HepG2 (cell line): Measurements from ENCODE around the gene MEPCE. TPM values are rescaled to one million over a fixed set of nuclear protein-coding genes. Genes with fewer than 3 reads are reported as not detected.

Source experiments
- DPF2 ChIP-seq: sonication (generic); formaldehyde crosslinking; IDR thresholded peaks from 2 replicates; pipeline ENCODE4 v1.4.0; 2020; ENCODE audit warnings: mild to moderate bottlenecking, low read depth, missing genetic modification reagents, borderline replicate concordance
- FOXA3 ChIP-seq: IDR thresholded peaks from 2 replicates; pipeline ENCODE4 v1.6.1; 2016; ENCODE audit warnings: missing genetic modification reagents, missing compliant biosample characterization
- KLF6 ChIP-seq: IDR thresholded peaks from 2 replicates; pipeline ENCODE4 v1.8.0; 2016; ENCODE audit warnings: missing biosample characterization, missing genetic modification reagents
- ZMYM2 ChIP-seq: sonication (generic); formaldehyde crosslinking; IDR thresholded peaks from 2 replicates; pipeline ENCODE4 v1.8.0; 2022; ENCODE audit warnings: mild to moderate bottlenecking, missing genetic modification reagents
- ZNF12 ChIP-seq: sonication (generic); formaldehyde crosslinking; IDR thresholded peaks from 2 replicates; pipeline ENCODE4 v1.5.0; 2020; ENCODE audit warnings: missing genetic modification reagents
- ZNF138 ChIP-seq: sonication (generic); formaldehyde crosslinking; IDR thresholded peaks from 2 replicates; pipeline ENCODE4 v1.5.0; 2020; ENCODE audit warnings: mild to moderate bottlenecking, low read depth, missing genetic modification reagents
- ZNF326 ChIP-seq: sonication (generic); formaldehyde crosslinking; IDR thresholded peaks from 2 replicates; pipeline ENCODE4 v1.4.0; 2020; ENCODE audit warnings: missing genetic modification reagents, borderline replicate concordance
- ZNF619 ChIP-seq: sonication (generic); formaldehyde crosslinking; IDR thresholded peaks from 2 replicates; pipeline ENCODE4 v1.4.0; 2020; ENCODE audit warnings: mild to moderate bottlenecking, missing genetic modification reagents
- ZNF674 ChIP-seq: sonication (generic); formaldehyde crosslinking; IDR thresholded peaks from 2 replicates; pipeline ENCODE4 v1.5.0; 2020; ENCODE audit warnings: low read depth, mild to moderate bottlenecking, missing genetic modification reagents
- ZNF761 ChIP-seq: sonication (generic); formaldehyde crosslinking; conservative IDR thresholded peaks from 2 replicates; pipeline ENCODE4 v1.4.0; 2020; ENCODE audit warnings: mild to moderate bottlenecking, missing genetic modification reagents
- ZNF879 ChIP-seq: sonication (generic); formaldehyde crosslinking; IDR thresholded peaks from 2 replicates; pipeline ENCODE4 v1.8.1; 2023; ENCODE audit warnings: missing genetic modification reagents
- polyA plus RNA-seq, 8 experiments: library from polyadenylated mRNA; depleted of rRNA in 3 of 8; stranded (reverse) in 7 of 8; unstranded in 1 of 8; fragments of >200 nt; fragmentation: Illumina TruSeq in 4 of 8; extraction: Trizol in 4 of 8; gene quantifications; 2 replicates each; pipeline versions ENCODE4 v1.2.1 to v1.2.3, GENCODE V29; 2011 to 2016; ENCODE audit warnings: low read depth in 4 of 8, missing spikeins in 1 of 8, mixed read lengths in 1 of 8; ENCODE audit not compliant: insufficient read depth in 1 of 8
- total RNA-seq, 5 experiments: library from RNA; depleted of rRNA; stranded (reverse); fragments of >200 nt; fragmentation: Illumina TruSeq; extraction: Trizol; gene quantifications; 2 replicates each; pipeline ENCODE4 v1.2.3, GENCODE V29; 2016; ENCODE audit warnings: low read depth in 1 of 5
- TF ChIP-seq, protein P1 (sequence below): sonication (generic); formaldehyde crosslinking; IDR thresholded peaks from 2 replicates; pipeline ENCODE4 v1.4.0; 2020; ENCODE audit warnings: missing genetic modification reagents, mild to moderate bottlenecking, borderline replicate concordance
- TF ChIP-seq, protein P2 (sequence below), 2 experiments: fragments of 450-650 bp in 1 of 2; sonication (generic) in 1 of 2; formaldehyde crosslinking in 1 of 2; IDR thresholded peaks; 2 replicates each; pipeline versions ENCODE4 v1.6.1 to v1.8.0; 2016 to 2022; ENCODE audit warnings: antibody characterized with exemption in 1 of 2, mild to moderate bottlenecking in 1 of 2, missing genetic modification reagents in 1 of 2
- TF ChIP-seq, protein P3 (sequence below): sonication (generic); formaldehyde crosslinking; IDR thresholded peaks from 2 replicates; pipeline ENCODE4 v1.5.0; 2020; ENCODE audit warnings: mild to moderate bottlenecking, missing genetic modification reagents, moderate library complexity

The MEPCE gene
- total and polyA plus RNA-seq, 2 of the 13 experiments (the other 11 are each of a cell fraction or from before 2014, with no cell fraction given): 12.3 to 26.0 TPM

DNA sequence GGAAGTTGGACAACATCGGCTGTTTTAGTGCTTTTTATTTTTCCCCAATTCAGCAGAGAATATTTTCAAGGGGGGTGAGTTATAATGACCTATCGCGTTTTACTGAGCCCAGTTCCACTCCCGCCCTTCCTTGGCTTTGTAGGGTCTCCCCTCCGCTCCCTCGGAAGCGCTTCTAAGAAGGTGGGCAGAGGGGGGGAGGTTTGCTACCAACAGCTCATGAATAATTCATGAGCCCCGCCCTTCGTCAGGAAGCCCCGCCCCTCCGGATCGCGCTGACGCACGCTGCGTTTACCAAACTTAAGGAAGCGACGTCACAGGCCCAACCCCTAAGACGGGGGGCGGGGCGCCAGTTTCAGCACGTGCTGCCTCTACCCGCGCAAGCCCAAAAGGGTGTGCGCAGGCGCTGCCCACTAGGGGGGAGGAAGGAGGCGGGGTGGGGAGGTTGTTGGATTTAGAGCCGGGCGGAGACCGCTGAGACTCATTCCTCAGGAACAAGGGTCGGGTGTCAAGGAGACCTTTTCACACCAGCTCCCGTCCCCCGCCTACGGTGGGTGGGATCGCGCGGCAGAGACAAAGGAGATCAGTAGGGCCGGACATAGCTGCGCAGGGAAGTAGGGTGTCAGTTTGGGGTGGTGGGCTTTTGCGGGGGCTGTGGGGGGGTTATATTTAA is 529 bp upstream of the MEPCE start (continued):
- TF ChIP-seq, protein P1, sequence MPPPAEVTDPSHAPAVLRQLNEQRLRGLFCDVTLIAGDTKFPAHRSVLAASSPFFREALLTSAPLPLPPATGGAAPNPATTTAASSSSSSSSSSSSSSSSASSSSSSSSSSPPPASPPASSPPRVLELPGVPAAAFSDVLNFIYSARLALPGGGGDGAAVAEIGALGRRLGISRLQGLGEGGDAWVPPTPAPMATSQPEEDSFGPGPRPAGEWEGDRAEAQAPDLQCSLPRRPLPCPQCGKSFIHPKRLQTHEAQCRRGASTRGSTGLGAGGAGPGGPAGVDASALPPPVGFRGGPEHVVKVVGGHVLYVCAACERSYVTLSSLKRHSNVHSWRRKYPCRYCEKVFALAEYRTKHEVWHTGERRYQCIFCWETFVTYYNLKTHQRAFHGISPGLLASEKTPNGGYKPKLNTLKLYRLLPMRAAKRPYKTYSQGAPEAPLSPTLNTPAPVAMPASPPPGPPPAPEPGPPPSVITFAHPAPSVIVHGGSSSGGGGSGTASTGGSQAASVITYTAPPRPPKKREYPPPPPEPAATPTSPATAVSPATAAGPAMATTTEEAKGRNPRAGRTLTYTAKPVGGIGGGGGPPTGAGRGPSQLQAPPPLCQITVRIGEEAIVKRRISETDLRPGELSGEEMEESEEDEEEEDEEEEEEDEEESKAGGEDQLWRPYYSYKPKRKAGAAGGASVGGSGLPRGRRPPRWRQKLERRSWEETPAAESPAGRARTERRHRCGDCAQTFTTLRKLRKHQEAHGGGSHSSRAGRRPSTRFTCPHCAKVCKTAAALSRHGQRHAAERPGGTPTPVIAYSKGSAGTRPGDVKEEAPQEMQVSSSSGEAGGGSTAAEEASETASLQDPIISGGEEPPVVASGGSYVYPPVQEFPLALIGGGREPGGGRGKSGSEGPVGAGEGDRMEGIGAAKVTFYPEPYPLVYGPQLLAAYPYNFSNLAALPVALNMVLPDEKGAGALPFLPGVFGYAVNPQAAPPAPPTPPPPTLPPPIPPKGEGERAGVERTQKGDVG: 0 out of 2 replicates have a peak, but pooled peaks have one; percentile 5
- TF ChIP-seq ZNF674 (CRISPR knock-in tag) (no peak), ZNF619 (no peak; the same call in 1 of the 2 replicates), ZNF326 (no peak), ZNF879 (CRISPR knock-in tag) (0 out of 2 replicates have a peak, but pooled peaks have one; percentile 71), KLF6 (CRISPR knock-in tag) (no peak), FOXA3 (no peak; the same call in 1 of the 2 replicates), ZMYM2 (CRISPR knock-in tag) (no peak), ZNF12 (CRISPR knock-in tag) (peak; percentile 22; the same call in 1 of the 2 replicates), ZNF761 (CRISPR knock-in tag) (peak; percentile 42; the same call in 1 of the 2 replicates), DPF2 (CRISPR knock-in tag) (no peak), ZNF138 (CRISPR knock-in tag) (no peak; the same call in 1 of the 2 replicates)
- TF ChIP-seq, protein P2, sequence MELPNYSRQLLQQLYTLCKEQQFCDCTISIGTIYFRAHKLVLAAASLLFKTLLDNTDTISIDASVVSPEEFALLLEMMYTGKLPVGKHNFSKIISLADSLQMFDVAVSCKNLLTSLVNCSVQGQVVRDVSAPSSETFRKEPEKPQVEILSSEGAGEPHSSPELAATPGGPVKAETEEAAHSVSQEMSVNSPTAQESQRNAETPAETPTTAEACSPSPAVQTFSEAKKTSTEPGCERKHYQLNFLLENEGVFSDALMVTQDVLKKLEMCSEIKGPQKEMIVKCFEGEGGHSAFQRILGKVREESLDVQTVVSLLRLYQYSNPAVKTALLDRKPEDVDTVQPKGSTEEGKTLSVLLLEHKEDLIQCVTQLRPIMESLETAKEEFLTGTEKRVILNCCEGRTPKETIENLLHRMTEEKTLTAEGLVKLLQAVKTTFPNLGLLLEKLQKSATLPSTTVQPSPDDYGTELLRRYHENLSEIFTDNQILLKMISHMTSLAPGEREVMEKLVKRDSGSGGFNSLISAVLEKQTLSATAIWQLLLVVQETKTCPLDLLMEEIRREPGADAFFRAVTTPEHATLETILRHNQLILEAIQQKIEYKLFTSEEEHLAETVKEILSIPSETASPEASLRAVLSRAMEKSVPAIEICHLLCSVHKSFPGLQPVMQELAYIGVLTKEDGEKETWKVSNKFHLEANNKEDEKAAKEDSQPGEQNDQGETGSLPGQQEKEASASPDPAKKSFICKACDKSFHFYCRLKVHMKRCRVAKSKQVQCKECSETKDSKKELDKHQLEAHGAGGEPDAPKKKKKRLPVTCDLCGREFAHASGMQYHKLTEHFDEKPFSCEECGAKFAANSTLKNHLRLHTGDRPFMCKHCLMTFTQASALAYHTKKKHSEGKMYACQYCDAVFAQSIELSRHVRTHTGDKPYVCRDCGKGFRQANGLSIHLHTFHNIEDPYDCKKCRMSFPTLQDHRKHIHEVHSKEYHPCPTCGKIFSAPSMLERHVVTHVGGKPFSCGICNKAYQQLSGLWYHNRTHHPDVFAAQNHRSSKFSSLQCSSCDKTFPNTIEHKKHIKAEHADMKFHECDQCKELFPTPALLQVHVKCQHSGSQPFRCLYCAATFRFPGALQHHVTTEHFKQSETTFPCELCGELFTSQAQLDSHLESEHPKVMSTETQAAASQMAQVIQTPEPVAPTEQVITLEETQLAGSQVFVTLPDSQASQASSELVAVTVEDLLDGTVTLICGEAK (IDR thresholded peaks at IDR 0.05): no peak
- TF ChIP-seq, protein P2 (CRISPR knock-in tag; IDR thresholded peaks at IDR 0.05): no peak
- TF ChIP-seq, protein P3, sequence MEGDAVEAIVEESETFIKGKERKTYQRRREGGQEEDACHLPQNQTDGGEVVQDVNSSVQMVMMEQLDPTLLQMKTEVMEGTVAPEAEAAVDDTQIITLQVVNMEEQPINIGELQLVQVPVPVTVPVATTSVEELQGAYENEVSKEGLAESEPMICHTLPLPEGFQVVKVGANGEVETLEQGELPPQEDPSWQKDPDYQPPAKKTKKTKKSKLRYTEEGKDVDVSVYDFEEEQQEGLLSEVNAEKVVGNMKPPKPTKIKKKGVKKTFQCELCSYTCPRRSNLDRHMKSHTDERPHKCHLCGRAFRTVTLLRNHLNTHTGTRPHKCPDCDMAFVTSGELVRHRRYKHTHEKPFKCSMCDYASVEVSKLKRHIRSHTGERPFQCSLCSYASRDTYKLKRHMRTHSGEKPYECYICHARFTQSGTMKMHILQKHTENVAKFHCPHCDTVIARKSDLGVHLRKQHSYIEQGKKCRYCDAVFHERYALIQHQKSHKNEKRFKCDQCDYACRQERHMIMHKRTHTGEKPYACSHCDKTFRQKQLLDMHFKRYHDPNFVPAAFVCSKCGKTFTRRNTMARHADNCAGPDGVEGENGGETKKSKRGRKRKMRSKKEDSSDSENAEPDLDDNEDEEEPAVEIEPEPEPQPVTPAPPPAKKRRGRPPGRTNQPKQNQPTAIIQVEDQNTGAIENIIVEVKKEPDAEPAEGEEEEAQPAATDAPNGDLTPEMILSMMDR: no peak; the same call in 1 of the 2 replicates
